HG02884 (cell line): ENCODE results near the gene FAM81B.

Source experiments
- ATAC-seq: cut with Tn5 transposase; IDR thresholded peaks from one replicate; pipeline ENCODE4 v1.9.1; 2021; ENCODE audit warnings: mild to moderate bottlenecking, moderate library complexity; ENCODE audit not compliant: unreplicated experiment

The FAM81B gene

GRCh38 chr5:95401626-95402025, 10.5 kb downstream of the FAM81B start:
- ATAC-seq, result no peak

DNA sequence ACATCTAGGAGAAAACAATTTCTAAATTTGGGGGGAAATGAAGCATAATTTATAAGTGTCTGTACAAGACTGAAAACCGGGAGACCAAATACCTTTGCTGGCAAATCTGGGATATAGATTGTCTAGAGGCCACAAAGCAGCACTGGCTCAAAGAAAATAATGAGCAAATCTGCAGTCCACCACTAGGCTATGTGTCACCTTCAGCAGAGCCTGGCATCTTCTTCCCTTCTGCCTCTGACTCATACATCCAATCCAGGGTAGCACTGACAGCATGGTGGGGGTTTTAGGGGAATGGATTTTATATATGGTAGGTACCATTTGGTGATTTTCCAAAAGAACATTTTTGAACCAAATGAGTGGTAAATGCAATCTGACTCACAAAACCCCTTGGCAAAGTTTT, 12.8 kb downstream of the FAM81B start:
- ATAC-seq, result no peak

DNA sequence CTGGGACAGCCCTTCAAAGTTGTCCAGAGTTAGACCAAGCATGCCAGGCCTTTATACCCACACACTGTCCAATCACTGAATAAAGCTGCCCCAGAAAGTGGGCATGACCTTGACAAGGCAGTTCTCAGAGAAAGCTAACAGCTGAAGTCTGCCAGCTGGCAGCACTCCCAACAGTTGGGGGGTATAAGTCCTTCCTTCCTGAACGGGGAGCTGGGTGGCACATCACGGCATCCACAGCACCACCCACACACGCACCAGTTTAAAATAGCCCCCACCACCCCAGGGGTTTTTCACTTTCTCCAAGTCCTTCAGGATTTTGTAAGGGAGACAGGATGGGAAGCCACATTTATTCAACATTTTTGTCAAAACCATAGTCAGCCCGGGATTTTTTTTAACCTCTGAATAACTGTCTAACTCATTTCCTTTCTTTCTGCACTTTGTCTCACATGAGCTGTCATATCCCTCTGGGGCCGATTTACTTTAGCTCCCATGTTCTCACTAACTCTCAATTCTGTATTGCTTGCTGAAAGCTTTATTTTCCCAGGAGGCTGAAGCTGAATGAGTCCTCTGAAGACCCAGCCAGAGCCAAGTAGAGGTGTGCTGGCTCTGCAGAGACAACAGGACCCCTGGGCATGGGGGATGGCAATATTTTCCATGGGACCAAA, 15.4 kb downstream of the FAM81B start:
- ATAC-seq, result no peak

GRCh38 chr5:95410279-95410678, 19.1 kb downstream of the FAM81B start:
- no peak for ATAC-seq

DNA sequence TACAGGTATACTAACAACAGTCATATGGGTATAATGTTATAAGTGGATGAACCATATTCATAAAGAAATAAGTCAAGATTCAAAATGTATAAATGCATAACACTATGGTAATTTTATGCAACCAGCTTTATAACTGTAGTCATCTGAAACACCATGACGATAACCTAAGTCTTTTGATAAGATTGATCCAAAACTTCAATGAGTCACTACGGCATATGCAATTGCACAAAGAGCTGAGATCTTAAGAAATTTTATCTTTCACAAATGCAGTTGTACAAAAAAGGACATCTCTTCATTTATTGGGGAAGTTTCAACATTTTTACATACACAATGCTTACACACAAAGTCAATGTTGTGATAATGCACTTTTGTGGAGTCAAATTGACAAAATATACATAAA, 20.3 kb downstream of the FAM81B start:
- ATAC-seq, result no peak

GRCh38 chr5:95414451-95414850, 23.3 kb downstream of the FAM81B start:
- no peak for ATAC-seq

GRCh38 chr5:95417971-95418370, 26.8 kb downstream of the FAM81B start:
- ATAC-seq, result no peak

GRCh38 chr5:95422838-95423237, 31.7 kb downstream of the FAM81B start:
- no peak for ATAC-seq

DNA sequence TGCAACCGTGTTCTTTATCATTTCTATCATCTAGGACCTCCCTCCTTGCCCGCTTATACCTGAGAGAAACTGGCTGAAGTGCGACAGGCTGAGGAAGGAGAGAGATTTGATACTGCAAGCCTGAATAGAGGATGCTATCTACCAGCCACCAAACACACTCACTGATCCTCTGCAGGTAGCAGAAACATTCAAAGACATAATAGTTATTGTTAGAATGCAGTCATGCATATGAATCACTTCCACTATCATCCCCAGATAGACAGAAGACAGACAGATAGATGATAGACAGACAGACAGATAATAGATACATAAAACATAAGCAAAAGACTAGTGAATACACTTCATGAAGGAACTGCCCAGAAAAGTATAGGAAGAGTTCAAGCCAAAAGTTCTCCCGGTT, 32.9 kb downstream of the FAM81B start:
- ATAC-seq, result peak; percentile 36

DNA sequence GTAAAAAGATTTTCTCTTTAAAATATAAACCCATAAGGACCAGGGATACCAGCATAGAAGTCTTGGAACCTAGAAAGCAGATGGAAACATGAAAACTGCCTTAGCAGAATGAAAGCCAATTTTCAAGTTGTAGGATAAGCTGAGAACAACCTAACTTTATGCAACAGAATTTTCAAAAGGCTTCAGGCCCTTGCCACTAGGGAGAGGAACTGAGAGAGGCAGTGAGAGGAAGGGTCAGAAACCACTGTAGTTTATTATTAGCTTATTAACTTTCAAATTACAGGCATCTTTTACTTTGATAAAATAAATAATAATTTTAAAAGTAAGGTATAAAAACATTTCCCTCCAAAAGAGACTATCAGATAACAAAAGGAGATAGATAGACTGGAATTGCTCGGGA, 33.4 kb downstream of the FAM81B start:
- peak; percentile 74 for ATAC-seq

DNA sequence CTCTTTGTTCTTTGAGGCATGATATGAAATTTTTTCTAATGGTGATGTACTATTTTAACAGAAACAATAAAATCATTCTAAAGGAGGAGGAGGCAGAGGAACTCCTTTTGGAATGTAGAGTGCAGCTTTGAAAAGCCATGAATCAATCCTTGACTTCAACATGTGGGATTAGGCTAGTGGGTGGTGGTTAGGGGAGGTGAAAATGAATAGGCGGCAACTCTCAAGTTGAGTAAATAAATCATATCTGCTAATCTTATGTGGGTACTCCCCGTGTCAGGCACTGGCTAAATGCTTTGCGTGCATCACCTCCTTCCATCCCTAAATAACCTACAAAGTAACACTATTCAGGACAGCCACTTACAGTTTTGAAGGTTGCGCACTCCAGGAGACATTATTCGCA, 35.1 kb downstream of the FAM81B start:
- no peak for ATAC-seq

DNA sequence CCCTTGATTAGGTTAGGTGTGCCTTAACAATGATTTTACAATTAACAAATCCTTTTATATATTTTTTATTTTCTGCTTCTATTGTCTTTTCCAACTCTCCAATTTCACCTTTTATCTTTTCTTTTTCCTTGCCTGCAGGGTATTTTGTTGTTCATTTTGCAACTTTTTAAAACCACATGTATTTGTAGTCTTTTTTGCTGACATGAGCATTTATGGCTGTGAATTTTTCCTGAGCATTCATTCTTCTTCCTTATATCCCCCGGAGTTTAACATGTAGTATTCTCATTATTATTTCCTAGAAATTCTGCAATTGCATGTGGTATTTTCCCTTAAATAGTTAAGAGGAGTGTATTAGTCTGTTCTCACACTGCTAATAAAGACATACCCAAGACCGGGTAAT, 41.6 kb downstream of the FAM81B start:
- ATAC-seq, result no peak

DNA sequence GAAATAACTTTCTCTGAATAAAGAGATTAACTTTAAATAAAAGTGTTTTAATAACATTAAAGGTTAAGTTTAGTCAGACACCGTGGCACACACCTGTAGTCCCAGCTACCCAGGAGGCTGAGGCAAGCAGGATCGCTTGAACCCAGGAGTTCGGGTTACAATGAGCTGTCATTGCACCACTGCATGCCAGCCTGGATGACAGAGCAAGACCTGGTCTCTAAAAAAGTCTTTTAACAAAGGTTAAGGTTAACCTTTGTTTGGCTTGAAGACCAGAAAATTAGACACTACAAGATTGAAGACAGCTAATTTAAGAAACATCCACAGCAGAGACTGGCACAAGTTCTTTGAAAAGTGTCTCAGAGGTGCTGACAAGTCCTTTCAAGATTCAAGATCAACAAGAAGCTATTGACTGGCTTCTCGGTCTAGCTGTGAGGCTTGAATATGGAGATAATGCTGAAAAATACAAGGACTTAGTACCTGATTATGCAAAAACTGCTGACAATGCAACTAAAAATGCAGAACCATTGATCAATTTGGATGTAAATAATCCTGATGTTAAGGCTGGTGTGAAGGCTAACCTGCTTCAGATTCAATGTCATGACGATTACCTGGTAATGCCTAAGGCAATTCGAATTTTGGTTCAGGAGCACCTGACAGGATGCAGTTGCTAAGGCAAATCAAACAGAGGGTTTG, 48.8 kb downstream of the FAM81B start:
- ATAC-seq, result no peak

DNA sequence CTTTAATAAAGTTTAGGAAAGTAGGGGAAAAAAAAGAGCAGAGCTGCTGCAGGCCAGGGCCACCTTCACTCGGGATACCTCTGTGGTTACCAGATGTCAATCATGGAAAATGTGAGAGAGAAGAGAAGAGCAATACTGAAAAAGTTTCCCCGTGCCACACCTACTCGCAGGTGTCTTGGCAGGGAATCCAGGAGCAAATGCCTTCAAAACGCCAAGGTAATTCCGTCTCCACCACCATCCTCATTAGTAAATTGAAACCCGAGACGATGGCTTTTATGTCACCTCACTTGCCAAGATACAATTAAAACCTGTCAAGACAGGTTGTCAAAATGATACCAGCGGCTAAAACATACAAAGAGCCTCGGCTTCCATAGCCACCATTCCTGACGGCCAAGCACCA, 49.7 kb downstream of the FAM81B start:
- no peak for ATAC-seq

- no peak for ATAC-seq
These were observed 50.5 kb downstream of the FAM81B start for GRCh38 chr5:95441636-95442035.

DNA sequence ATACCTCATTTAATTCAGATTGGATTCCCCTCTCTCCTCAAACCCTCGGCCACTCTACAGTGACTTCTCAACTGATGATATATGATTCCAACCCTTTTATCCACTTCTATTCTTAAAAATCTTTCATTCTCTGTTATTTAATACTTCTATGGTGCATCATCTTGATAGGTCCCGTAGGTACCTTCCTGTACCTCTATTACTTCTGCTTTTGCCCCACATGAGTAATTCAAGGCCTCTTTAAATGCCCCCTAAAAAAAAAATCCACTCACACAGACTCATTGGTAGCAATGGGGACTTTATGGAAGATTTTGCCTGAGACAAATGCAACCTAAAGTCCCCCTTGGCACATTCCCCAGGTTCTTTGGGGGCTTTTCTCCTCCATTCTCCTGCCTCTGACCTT, 54.3 kb downstream of the FAM81B start:
- no peak for ATAC-seq

DNA sequence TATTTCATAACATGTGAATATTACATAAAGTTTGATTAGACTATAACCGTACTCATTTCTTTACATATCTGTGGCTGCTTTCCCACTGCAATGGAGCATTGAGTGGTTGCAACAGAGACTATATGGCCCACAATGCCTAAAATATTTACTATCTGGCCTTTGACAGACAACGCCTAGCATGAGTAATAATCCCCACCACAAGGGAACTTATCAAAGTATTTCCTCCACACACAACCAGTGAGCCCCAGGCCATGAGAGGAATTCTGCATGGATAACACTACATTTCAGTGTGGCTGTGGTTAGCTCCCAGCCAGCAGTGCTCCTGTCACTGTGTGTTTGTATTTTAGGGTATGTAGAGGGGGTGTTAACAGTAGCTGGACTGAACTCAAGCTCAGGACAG, 54.8 kb downstream of the FAM81B start:
- no peak for ATAC-seq

- no peak for ATAC-seq
These were observed 55.5 kb downstream of the FAM81B start for GRCh38 chr5:95446560-95447221.

- ATAC-seq, result no peak
These were observed 56.8 kb downstream of the FAM81B start for GRCh38 chr5:95447961-95448360.

GRCh38 chr5:95448789-95449188, 57.6 kb downstream of the FAM81B start:
- no peak for ATAC-seq

GRCh38 chr5:95449460-95449859, 58.3 kb downstream of the FAM81B start:
- ATAC-seq, result no peak

DNA sequence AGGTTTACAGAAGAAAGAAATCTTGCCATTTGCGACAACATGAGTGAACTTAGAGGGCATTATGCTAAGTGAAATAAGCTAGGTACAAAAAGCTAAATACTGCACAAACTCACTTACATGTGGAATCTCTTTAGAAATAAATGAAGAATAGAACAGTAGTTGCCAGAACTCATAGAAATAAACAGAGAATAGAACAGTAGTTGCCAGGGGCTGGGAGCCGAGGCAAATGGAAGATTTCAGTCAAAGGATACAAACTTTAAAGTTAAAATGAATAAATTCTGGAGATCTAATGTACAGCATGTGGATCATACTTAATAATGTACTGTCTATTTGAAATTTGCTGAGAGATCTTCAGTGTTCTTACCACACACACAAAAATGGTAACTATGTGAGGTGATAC, 63.4 kb downstream of the FAM81B start:
- no peak for ATAC-seq
